Peyer's patch (tissue), 4 donors: ENCODE data around the gene ITGB3.

Experiments used
- CTCF ChIP-seq, 6 experiments: fragments of 450-650 bp in 4 of 6; fragments of 200-600 bp in 2 of 6; sonication (generic) in 1 of 6; IDR thresholded peaks; one replicate each; pipeline ENCODE4 v1.5.1; 2017 to 2019; ENCODE audit warnings: antibody characterized with exemption in 6 of 6, mild to moderate bottlenecking in 3 of 6, moderate library complexity in 1 of 6
- POLR2A ChIP-seq, 2 donors: fragments of 450-650 bp; IDR thresholded peaks; one replicate each; pipeline ENCODE4 v1.5.1; 2017; ENCODE audit warnings: antibody characterized with exemption in 2 of 2, mild to moderate bottlenecking in 2 of 2, moderate library complexity in 2 of 2

DNA sequence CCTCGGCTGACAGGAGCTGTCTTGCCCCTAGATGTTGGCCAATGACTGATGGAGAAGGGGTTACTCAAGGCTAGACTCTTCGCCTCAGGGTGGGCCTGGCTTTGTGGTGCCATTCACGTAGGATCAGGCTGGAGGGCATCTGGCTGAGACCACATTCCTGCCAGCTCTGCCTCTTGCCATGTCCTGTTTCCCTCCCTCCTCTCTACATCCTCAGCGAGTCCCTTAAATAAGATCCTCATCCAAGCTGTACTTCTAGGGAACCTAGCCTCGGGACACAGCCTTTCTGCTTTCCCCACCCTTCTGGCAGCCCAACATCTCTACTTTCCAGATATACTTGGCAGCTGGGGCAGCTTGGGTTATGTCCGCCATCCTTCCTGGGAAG, 42.2 kb downstream of the ITGB3 start:
- TF ChIP-seq CTCF (IDR thresholded peaks at IDR 0.05): no peak
- TF ChIP-seq POLR2A (IDR thresholded peaks at IDR 0.05): no peak
